HepG2 (cell line): ENCODE measurements around the gene RAB23. TPM values are rescaled to one million over a fixed set of nuclear protein-coding genes. Genes with fewer than 3 reads are reported as not detected.
A peak's percentile ranks its signal among the peaks of the same experiment; 100 is the strongest.

Experiments used
- CBX1 ChIP-seq: IDR thresholded peaks from one replicate; pipeline ENCODE4 v1.6.1; 2016; ENCODE audit warnings: antibody characterized with exemption, low read depth
- CBX2 ChIP-seq, 2 experiments: fragments of 200-600 bp in 1 of 2; sonication (generic); formaldehyde crosslinking in 1 of 2; IDR thresholded peaks; 2 replicates each; pipeline versions ENCODE4 v1.7.0 to v1.8.1; 2018 to 2022; ENCODE audit warnings: low read depth in 2 of 2, low read length in 1 of 2, mild to moderate bottlenecking in 1 of 2, missing genetic modification reagents in 1 of 2
- DDIT3 ChIP-seq: sonication (generic); formaldehyde crosslinking; IDR thresholded peaks from 2 replicates; pipeline ENCODE4 v1.4.0; 2020; ENCODE audit warnings: mild to moderate bottlenecking, missing genetic modification reagents
- HMG20A ChIP-seq: IDR thresholded peaks from 2 replicates; pipeline ENCODE4 v1.6.1; 2016; ENCODE audit warnings: borderline replicate concordance
- HNF4G ChIP-seq, 2 experiments: sonication (generic) in 1 of 2; formaldehyde crosslinking in 1 of 2; IDR thresholded peaks; 2 replicates each; pipeline versions ENCODE4 v1.4.0 to v1.6.1; 2011 to 2020; ENCODE audit warnings: borderline replicate concordance in 2 of 2, low read depth in 2 of 2, mild to moderate bottlenecking in 2 of 2, low read length in 1 of 2, missing genetic modification reagents in 1 of 2, moderate library complexity in 1 of 2
- HNRNPLL ChIP-seq: fragments of 200-400 bp; formaldehyde crosslinking; IDR thresholded peaks from 2 replicates; pipeline ENCODE4 v1.6.1; 2017; ENCODE audit warnings: mild to moderate bottlenecking, low read depth, low read length; ENCODE audit not compliant: poor library complexity, severe bottlenecking
- MAFK ChIP-seq, 2 experiments: IDR thresholded peaks in 1 of 2; conservative IDR thresholded peaks in 1 of 2; 2 replicates each; pipeline ENCODE4 v1.6.1; 2011; ENCODE audit warnings: improper control_type of control experiment in 2 of 2, low read length in 2 of 2
- NFE2L2 ChIP-seq: fragments of 150-350 bp; IDR thresholded peaks from 2 replicates; pipeline ENCODE4 v1.6.1; 2014; ENCODE audit warnings: low read length
- NR2F6 ChIP-seq, 2 experiments: IDR thresholded peaks; 2 replicates each; pipeline ENCODE4 v1.6.1; 2016; ENCODE audit warnings: antibody characterized with exemption in 1 of 2, mild to moderate bottlenecking in 1 of 2
- POLR2AphosphoS2 ChIP-seq: IDR thresholded peaks from 2 replicates; pipeline ENCODE4 v1.6.1; 2011; ENCODE audit warnings: low read depth, low read length, improper control_type of control experiment
- RFX3 ChIP-seq: IDR thresholded peaks from 2 replicates; pipeline ENCODE4 v1.6.1; 2016; ENCODE audit warnings: missing biosample characterization, missing genetic modification reagents
- RFX5 ChIP-seq: IDR thresholded peaks from 2 replicates; pipeline ENCODE4 v1.6.1; 2011; ENCODE audit warnings: low read depth, low read length, improper control_type of control experiment
- RNF219 ChIP-seq: sonication (generic); formaldehyde crosslinking; IDR thresholded peaks from 2 replicates; pipeline ENCODE4 v1.5.0; 2020; ENCODE audit warnings: mild to moderate bottlenecking, missing genetic modification reagents
- UBTF ChIP-seq: sonication (generic); formaldehyde crosslinking; IDR thresholded peaks from 2 replicates; pipeline ENCODE4 v1.4.0; 2020; ENCODE audit warnings: mild to moderate bottlenecking, missing genetic modification reagents
- ZGPAT ChIP-seq: IDR thresholded peaks from 2 replicates; pipeline ENCODE4 v1.6.1; 2016; ENCODE audit warnings: mild to moderate bottlenecking
- ZNF329 ChIP-seq: sonication (generic); formaldehyde crosslinking; IDR thresholded peaks from 2 replicates; pipeline ENCODE4 v1.9.0; 2021; ENCODE audit warnings: low read depth, mild to moderate bottlenecking, missing genetic modification reagents
- ZNF44 ChIP-seq: sonication (generic); formaldehyde crosslinking; IDR thresholded peaks from 2 replicates; pipeline ENCODE4 v1.5.1; 2020; ENCODE audit warnings: mild to moderate bottlenecking, missing genetic modification reagents
- ZNF547 ChIP-seq: sonication (generic); formaldehyde crosslinking; IDR thresholded peaks from 2 replicates; pipeline ENCODE4 v1.5.1; 2020; ENCODE audit warnings: mild to moderate bottlenecking, missing genetic modification reagents
- ZNF556 ChIP-seq: sonication (generic); formaldehyde crosslinking; IDR thresholded peaks from 2 replicates; pipeline ENCODE4 v1.4.0; 2020; ENCODE audit warnings: mild to moderate bottlenecking, missing genetic modification reagents, borderline replicate concordance
- ZNF615 ChIP-seq: sonication (generic); formaldehyde crosslinking; IDR thresholded peaks from 2 replicates; pipeline ENCODE4 v1.5.0; 2020; ENCODE audit warnings: mild to moderate bottlenecking, missing genetic modification reagents, borderline replicate concordance
- ZNF724P ChIP-seq: sonication (generic); formaldehyde crosslinking; IDR thresholded peaks from 2 replicates; pipeline ENCODE4 v1.8.0; 2022; ENCODE audit warnings: missing genetic modification reagents, borderline replicate concordance
- ZSCAN25 ChIP-seq: sonication (generic); formaldehyde crosslinking; IDR thresholded peaks from 2 replicates; pipeline ENCODE4 v1.8.0; 2022; ENCODE audit warnings: mild to moderate bottlenecking, missing genetic modification reagents
- polyA plus RNA-seq, 8 experiments: library from polyadenylated mRNA; depleted of rRNA in 3 of 8; stranded (reverse) in 7 of 8; unstranded in 1 of 8; fragments of >200 nt; fragmentation: Illumina TruSeq in 4 of 8; extraction: Trizol in 4 of 8; gene quantifications; 2 replicates each; pipeline versions ENCODE4 v1.2.1 to v1.2.3, GENCODE V29; 2011 to 2016; ENCODE audit warnings: low read depth in 4 of 8, missing spikeins in 1 of 8, mixed read lengths in 1 of 8; ENCODE audit not compliant: insufficient read depth in 1 of 8
- total RNA-seq, 5 experiments: library from RNA; depleted of rRNA; stranded (reverse); fragments of >200 nt; fragmentation: Illumina TruSeq; extraction: Trizol; gene quantifications; 2 replicates each; pipeline ENCODE4 v1.2.3, GENCODE V29; 2016; ENCODE audit warnings: low read depth in 1 of 5

Gene RAB23
- total and polyA plus RNA-seq, 2 of the 13 experiments (the other 11 are each of a cell fraction or from before 2014, with no cell fraction given), result 5.5 to 16.4 TPM

DNA sequence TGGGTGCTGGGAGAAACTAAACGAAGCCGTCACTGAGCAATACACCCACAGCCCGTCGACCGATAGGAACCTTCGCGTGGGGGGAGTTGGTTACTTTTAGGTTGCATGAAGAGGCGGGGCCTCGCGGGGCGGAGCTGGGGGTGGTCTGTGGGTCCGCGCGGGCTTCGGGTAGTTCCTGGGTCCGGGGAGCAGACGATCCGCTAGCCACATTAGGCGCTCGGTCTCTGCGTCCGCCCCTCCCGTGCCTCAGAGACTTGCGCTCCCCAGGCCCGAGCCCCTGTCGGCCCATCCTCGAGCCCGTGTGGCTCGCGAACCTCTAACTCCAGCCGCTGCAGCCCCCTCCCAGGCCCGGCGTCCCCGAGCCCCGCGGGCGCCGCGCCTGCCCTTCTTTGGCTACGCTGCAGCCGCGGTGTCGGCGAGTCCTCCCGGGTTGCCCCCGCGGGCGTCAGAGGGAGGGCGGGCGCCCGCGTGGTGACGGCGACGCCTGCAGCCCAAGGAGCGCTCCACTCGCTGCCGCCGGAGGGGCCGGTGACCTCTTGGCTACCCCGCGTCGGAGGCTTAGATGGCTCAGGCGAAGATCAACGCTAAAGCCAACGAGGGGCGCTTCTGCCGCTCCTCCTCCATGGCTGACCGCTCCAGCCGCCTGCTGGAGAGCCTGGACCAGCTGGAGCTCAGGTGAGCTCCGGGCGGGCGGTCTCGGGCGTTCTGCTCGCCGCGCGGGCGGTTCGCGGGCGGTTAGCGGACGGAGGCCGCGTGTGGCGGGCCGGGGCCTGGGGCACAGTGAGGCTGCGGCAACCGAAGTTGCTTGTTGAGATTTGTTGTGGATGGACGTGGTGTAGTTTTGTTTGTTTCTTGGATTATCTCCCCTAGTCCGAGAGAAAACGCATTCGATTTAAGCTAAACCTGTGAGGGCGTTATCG, 49.7 kb downstream of the RAB23 start, which contains the start of gene BAG2 (continued):
- TF ChIP-seq CBX2 (IDR thresholded peaks at IDR 0.05; ENCODE audit: low read depth, low read length), result no peak
- no peak for TF ChIP-seq CBX2 (CRISPR knock-in tag; IDR thresholded peaks at IDR 0.05; ENCODE audit: low read depth)
- TF ChIP-seq NFE2L2, result no peak
- peak; percentile 9; the same call in 1 of the 2 replicates for TF ChIP-seq HNF4G (IDR thresholded peaks at IDR 0.05; ENCODE audit: borderline replicate concordance, low read depth, low read length)
- peak; percentile 46; the same call in 1 of the 2 replicates for TF ChIP-seq HNF4G (CRISPR knock-in tag; IDR thresholded peaks at IDR 0.05; ENCODE audit: borderline replicate concordance, low read depth)
- TF ChIP-seq DDIT3 (CRISPR knock-in tag), result no peak
- no peak for TF ChIP-seq CBX1
- TF ChIP-seq ZNF615, result no peak; the same call in 1 of the 2 replicates
- peak; percentile 99 for TF ChIP-seq UBTF (CRISPR knock-in tag)
- peak; percentile 93 for TF ChIP-seq HNRNPLL
- TF ChIP-seq ZNF547 (CRISPR knock-in tag), result peak; percentile 90
- peak; percentile 73 for TF ChIP-seq ZGPAT
- TF ChIP-seq HMG20A (CRISPR knock-in tag), result no peak; the same call in 1 of the 2 replicates
- no peak for TF ChIP-seq MAFK (conservative IDR thresholded peaks at IDR 0.05 in 1 of 2, IDR thresholded peaks at IDR 0.05 in 1 of 2; ENCODE audit: low read length in 2 of 2)
- TF ChIP-seq ZNF44 (CRISPR knock-in tag), result no peak
- 0 out of 2 replicates have a peak, but pooled peaks have one; percentile 51 for TF ChIP-seq ZNF329 (CRISPR knock-in tag)
- TF ChIP-seq NR2F6 (IDR thresholded peaks at IDR 0.05), result peak; percentile 35
- TF ChIP-seq NR2F6 (CRISPR knock-in tag; IDR thresholded peaks at IDR 0.05), result peak; percentile 65; the same call in 1 of the 2 replicates
- no peak for TF ChIP-seq RNF219
- TF ChIP-seq ZNF724P (CRISPR knock-in tag), result peak; percentile 84; the same call in 1 of the 2 replicates
- peak; percentile 50; the same call in 1 of the 2 replicates for TF ChIP-seq RFX5
- TF ChIP-seq ZSCAN25 (CRISPR knock-in tag), result peak; percentile 70; the same call in 1 of the 2 replicates
- no peak for TF ChIP-seq POLR2AphosphoS2
- no peak for TF ChIP-seq RFX3 (CRISPR knock-in tag)
- peak; percentile 89 for TF ChIP-seq ZNF556
